ENCODE results near the gene CSF2.

CSF2 gene

DNA sequence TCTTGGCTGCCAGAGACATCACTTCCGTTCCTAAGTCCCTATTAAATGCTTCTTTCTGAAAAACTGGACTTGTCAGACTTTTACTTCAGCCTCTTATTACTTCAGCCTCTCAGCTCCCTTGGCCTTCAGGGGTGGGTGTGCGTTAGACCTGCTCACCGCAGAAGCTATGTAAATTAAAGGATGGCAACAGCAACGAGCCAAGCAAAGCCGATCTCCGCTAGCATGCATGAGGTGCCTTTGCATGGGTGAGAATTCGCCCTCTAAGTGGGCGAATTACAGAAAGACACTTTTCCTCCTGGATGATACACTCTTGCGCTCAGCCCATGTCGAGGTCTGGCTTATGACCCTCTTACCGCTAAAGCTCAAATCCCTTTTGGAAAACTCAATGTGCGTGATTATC is 24.0 kb upstream of the CSF2 start:
- no peak overlapping the region for H3K4me3 ChIP-seq (replicated peaks; ENCODE audit: insufficient read depth, low read length)
- H3K27ac ChIP-seq (replicated peaks), result no peak overlapping the region
- H3K27me3 ChIP-seq (ENCODE audit: insufficient read depth, poor library complexity, severe bottlenecking), result no peaks in the 10 kb centered on the region
- no peak for DNase-seq (ENCODE audit: low read depth in 1 of 2, low spot score in 1 of 2)
- no peak for TF ChIP-seq GABPA (IDR thresholded peaks at IDR 0.05; ENCODE audit: low read depth)
- TF ChIP-seq, protein P1, sequence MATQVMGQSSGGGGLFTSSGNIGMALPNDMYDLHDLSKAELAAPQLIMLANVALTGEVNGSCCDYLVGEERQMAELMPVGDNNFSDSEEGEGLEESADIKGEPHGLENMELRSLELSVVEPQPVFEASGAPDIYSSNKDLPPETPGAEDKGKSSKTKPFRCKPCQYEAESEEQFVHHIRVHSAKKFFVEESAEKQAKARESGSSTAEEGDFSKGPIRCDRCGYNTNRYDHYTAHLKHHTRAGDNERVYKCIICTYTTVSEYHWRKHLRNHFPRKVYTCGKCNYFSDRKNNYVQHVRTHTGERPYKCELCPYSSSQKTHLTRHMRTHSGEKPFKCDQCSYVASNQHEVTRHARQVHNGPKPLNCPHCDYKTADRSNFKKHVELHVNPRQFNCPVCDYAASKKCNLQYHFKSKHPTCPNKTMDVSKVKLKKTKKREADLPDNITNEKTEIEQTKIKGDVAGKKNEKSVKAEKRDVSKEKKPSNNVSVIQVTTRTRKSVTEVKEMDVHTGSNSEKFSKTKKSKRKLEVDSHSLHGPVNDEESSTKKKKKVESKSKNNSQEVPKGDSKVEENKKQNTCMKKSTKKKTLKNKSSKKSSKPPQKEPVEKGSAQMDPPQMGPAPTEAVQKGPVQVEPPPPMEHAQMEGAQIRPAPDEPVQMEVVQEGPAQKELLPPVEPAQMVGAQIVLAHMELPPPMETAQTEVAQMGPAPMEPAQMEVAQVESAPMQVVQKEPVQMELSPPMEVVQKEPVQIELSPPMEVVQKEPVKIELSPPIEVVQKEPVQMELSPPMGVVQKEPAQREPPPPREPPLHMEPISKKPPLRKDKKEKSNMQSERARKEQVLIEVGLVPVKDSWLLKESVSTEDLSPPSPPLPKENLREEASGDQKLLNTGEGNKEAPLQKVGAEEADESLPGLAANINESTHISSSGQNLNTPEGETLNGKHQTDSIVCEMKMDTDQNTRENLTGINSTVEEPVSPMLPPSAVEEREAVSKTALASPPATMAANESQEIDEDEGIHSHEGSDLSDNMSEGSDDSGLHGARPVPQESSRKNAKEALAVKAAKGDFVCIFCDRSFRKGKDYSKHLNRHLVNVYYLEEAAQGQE (IDR thresholded peaks at IDR 0.05; ENCODE audit: insufficient replicate concordance, low read depth), result no peak
- TF ChIP-seq, protein P2, sequence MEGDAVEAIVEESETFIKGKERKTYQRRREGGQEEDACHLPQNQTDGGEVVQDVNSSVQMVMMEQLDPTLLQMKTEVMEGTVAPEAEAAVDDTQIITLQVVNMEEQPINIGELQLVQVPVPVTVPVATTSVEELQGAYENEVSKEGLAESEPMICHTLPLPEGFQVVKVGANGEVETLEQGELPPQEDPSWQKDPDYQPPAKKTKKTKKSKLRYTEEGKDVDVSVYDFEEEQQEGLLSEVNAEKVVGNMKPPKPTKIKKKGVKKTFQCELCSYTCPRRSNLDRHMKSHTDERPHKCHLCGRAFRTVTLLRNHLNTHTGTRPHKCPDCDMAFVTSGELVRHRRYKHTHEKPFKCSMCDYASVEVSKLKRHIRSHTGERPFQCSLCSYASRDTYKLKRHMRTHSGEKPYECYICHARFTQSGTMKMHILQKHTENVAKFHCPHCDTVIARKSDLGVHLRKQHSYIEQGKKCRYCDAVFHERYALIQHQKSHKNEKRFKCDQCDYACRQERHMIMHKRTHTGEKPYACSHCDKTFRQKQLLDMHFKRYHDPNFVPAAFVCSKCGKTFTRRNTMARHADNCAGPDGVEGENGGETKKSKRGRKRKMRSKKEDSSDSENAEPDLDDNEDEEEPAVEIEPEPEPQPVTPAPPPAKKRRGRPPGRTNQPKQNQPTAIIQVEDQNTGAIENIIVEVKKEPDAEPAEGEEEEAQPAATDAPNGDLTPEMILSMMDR (IDR thresholded peaks at IDR 0.05; ENCODE audit: insufficient read depth, low read length), result no peak

DNA sequence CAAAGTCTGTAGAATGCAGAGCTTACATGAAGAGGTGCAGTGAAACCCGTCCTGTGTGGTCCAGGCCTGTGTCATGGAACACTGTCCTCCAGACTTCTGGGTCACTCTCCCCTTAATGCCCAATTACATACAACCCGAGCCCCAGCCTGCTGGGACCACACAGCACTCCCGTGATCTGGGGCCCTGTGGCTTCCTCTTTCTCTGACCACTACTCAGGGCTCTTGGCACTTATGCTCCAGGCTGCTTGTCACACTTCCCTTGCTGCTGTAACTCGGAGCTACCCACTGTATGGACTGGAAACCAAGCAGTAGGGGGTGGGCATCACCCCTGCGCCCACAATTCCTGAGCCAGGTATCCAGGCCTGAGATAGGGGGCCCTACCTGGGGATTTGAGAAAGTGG is 23.5 kb upstream of the CSF2 start:
- TF ChIP-seq, protein P2 (IDR thresholded peaks at IDR 0.05; ENCODE audit: insufficient read depth, low read length), result no peak
- TF ChIP-seq SPI1 (IDR thresholded peaks at IDR 0.05; ENCODE audit: borderline replicate concordance, low read depth), result peak; percentile 83
- TF ChIP-seq GABPA (IDR thresholded peaks at IDR 0.05; ENCODE audit: low read depth), result no peak
- TF ChIP-seq, protein P1 (IDR thresholded peaks at IDR 0.05; ENCODE audit: insufficient replicate concordance, low read depth), result no peak
- Histone ChIP-seq H3K27ac (replicated peaks) (no peak overlapping the region), H3K27me3 (ENCODE audit: insufficient read depth, poor library complexity, severe bottlenecking) (no peaks in the 10 kb centered on the region), H3K4me3 (replicated peaks; ENCODE audit: insufficient read depth, low read length) (no peak overlapping the region)
- DNase-seq (ENCODE audit: low read depth in 1 of 2, low spot score in 1 of 2), result peak in 1 of 2 experiments; percentile 58

DNA sequence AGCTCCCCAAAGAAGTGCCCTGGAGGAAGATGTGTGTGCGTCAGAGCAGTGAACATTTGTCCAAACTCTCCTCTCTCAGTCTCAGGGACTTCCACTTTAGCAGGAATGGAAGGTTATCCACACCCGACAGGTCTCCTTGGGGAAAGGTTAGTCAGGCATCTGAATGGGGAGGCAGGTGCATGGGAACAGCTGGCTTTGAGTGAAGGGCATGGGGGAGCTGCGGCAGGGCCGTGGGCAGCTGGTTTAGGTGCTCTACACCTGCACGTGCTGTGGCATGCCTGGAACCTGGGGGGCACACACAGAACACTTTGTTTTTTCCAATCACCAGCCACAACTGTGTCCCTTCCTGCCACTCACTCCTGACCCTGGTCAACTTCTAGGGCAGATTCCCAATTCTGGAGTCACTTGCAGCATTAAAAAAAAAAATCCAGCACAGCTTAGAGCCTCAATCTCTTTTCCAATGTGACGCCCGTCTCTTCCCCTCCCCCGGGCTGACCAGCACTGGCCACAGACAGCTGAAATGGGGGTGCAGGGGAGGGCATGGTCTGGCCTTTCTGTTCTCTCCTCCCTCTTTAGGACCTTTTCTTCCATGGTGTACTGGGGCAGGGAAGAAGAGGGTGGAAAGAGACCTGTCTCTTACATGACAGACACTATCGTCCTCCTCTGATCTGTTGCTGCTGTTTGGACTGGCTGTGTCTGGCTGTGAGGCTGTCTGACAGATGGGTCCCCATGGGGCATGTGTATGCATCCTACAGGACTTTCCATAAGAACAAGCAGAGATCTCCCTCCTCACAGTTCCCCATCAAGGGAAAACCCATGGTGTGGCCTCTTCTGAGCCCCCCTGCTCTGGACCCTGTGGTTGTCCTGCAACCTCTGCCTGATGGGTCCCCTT is 22.7 kb upstream of the CSF2 start:
- TF ChIP-seq, protein P1 (IDR thresholded peaks at IDR 0.05; ENCODE audit: insufficient replicate concordance, low read depth), result no peak
- Histone ChIP-seq H3K4me3 (replicated peaks; ENCODE audit: insufficient read depth, low read length) (no peak overlapping the region), H3K27ac (replicated peaks) (no peak overlapping the region), H3K27me3 (ENCODE audit: insufficient read depth, poor library complexity, severe bottlenecking) (no peaks in the 10 kb centered on the region)
- DNase-seq (ENCODE audit: low read depth in 1 of 2, low spot score in 1 of 2), result no peak

Measured in HL-60 (cell line).